CD4-positive, alpha-beta T cell treated with Interleukin-4 for 1 hour (primary cell): Measurements from ENCODE around the gene DSN1.

Experiments
- DNase-seq, 2 donors: peaks; one replicate each; pipeline ENCODE4 v3.0.0-alpha.2; 2020 to 2022

DSN1 gene

GRCh38 chr20:36794116-36794474, 20.5 kb upstream of the DSN1 start:
- DNase-seq: no peak

- no peak for DNase-seq
Measured at GRCh38 chr20:36793294-36794115, 19.9 kb upstream of the DSN1 start.

GRCh38 chr20:36792422-36792821, 18.9 kb upstream of the DSN1 start:
- DNase-seq: peak in 1 of 2 donors; percentile 34

GRCh38 chr20:36791862-36792261, 18.3 kb upstream of the DSN1 start:
- DNase-seq: no peak

- no peak for DNase-seq
Measured at GRCh38 chr20:36786663-36787062, 13.1 kb upstream of the DSN1 start.

GRCh38 chr20:36786246-36786645, 12.7 kb upstream of the DSN1 start:
- no peak for DNase-seq

GRCh38 chr20:36785308-36785707, 11.7 kb upstream of the DSN1 start:
- DNase-seq: no peak

GRCh38 chr20:36784900-36785299, 11.3 kb upstream of the DSN1 start:
- DNase-seq: no peak

- no peak for DNase-seq
Measured at GRCh38 chr20:36784116-36784515, 10.6 kb upstream of the DSN1 start.

- no peak for DNase-seq
Measured at GRCh38 chr20:36779656-36780025, 6.1 kb upstream of the DSN1 start.

GRCh38 chr20:36778831-36779655, 5.5 kb upstream of the DSN1 start:
- DNase-seq: no peak

- DNase-seq: no peak
Measured at GRCh38 chr20:36777576-36777975, 4.0 kb upstream of the DSN1 start.

GRCh38 chr20:36777167-36777566, 3.6 kb upstream of the DSN1 start:
- DNase-seq: no peak

- DNase-seq: no peak
Measured at GRCh38 chr20:36775826-36776225, 2.3 kb upstream of the DSN1 start.

GRCh38 chr20:36775196-36775595, 1.6 kb upstream of the DSN1 start:
- no peak for DNase-seq

- no peak for DNase-seq
Measured at GRCh38 chr20:36773107-36773596, 411 bp downstream of the DSN1 start.

- DNase-seq: no peak
Measured at GRCh38 chr20:36770680-36771079, 2.9 kb downstream of the DSN1 start.

GRCh38 chr20:36768768-36769430, 4.7 kb downstream of the DSN1 start:
- no peak for DNase-seq

GRCh38 chr20:36761125-36761524, 12.4 kb downstream of the DSN1 start:
- DNase-seq: no peak

- DNase-seq: no peak
Measured at GRCh38 chr20:36760647-36761046, 12.9 kb downstream of the DSN1 start.

GRCh38 chr20:36758276-36758675, 15.3 kb downstream of the DSN1 start:
- no peak for DNase-seq

- no peak for DNase-seq
Measured at GRCh38 chr20:36756496-36756895, 17.1 kb downstream of the DSN1 start.

GRCh38 chr20:36754656-36755222, 18.8 kb downstream of the DSN1 start:
- peak; percentile 46 to 66 for DNase-seq
